G401 (cell line): ENCODE data around the gene TBX4. TPM values are rescaled to one million over a fixed set of nuclear protein-coding genes. Genes with fewer than 3 reads are reported as not detected.

Source experiments
- DNase-seq: peaks from one replicate; pipeline ENCODE4 v3.0.0-alpha.2; 2015; ENCODE audit warnings: low spot score
- in situ Hi-C: cut with HindIII; loops from 2 replicates; pipeline ENCODE4 v1.10.0; 2016; ENCODE audit warnings: low sequenced_read_pairs, mixed read lengths
- total RNA-seq: library from RNA; depleted of rRNA; stranded (reverse); fragments of >200 nt; shearing (Covaris generic); gene quantifications from 2 replicates; pipeline ENCODE4 v1.2.3, GENCODE V29; 2014

TBX4 gene
- total RNA-seq, 1 experiment from 2014 or later = 0.64 TPM

- in situ Hi-C loops = no loop called here
- DNase-seq = no peak
These were observed 23.5 kb downstream of the TBX4 start for GRCh38 chr17:61475726-61476125.

- in situ Hi-C loops = no loop called here
- DNase-seq = no peak
These were observed 24.4 kb downstream of the TBX4 start for GRCh38 chr17:61476476-61477203.

GRCh38 chr17:61477204-61477834 is 25.1 kb downstream of the TBX4 start:
- in situ Hi-C loops = no loop called here
- DNase-seq = no peak

GRCh38 chr17:61478026-61478789 is 26.0 kb downstream of the TBX4 start:
- in situ Hi-C loops = no loop called here
- DNase-seq = no peak

- in situ Hi-C loops = no loop called here
- DNase-seq = no peak
These were observed 26.7 kb downstream of the TBX4 start for GRCh38 chr17:61478790-61479492.

GRCh38 chr17:61479493-61480413 is 27.5 kb downstream of the TBX4 start:
- in situ Hi-C loops = no loop called here
- DNase-seq = no peak

GRCh38 chr17:61480414-61480807 is 28.2 kb downstream of the TBX4 start:
- no peak for DNase-seq
- in situ Hi-C loops = no loop called here

- in situ Hi-C loops = no loop called here
- DNase-seq = no peak
These were observed 29.2 kb downstream of the TBX4 start for GRCh38 chr17:61481421-61481820.

- DNase-seq = no peak
- in situ Hi-C loops = no loop called here
These were observed 30.2 kb downstream of the TBX4 start for GRCh38 chr17:61482467-61482866.

GRCh38 chr17:61483778-61484116 is 31.5 kb downstream of the TBX4 start:
- in situ Hi-C loops = no loop called here
- no peak for DNase-seq

GRCh38 chr17:61484174-61484573 is 32.0 kb downstream of the TBX4 start:
- DNase-seq = no peak
- in situ Hi-C loops = no loop called here

- DNase-seq = no peak
- in situ Hi-C loops = no loop called here
These were observed 33.0 kb downstream of the TBX4 start for GRCh38 chr17:61485067-61485775.

- in situ Hi-C loops = no loop called here
- no peak for DNase-seq
These were observed 34.2 kb downstream of the TBX4 start for GRCh38 chr17:61486135-61487120.

- no peak for DNase-seq
- in situ Hi-C loops = no loop called here
These were observed 35.2 kb downstream of the TBX4 start for GRCh38 chr17:61487161-61487988.

- in situ Hi-C loops = no loop called here
These were observed 35.9 kb downstream of the TBX4 start for GRCh38 chr17:61487989-61488595.

More at GRCh38 chr17:61487989-61488595, 35.9 kb downstream of the TBX4 start:
- DNase-seq = no peak
